Stimulated activated CD4-positive, alpha-beta T cell treated with anti-CD3 and anti-CD28 coated beads, Interleukin-1b, Interleukin-23, amount 100 ng/mL, for 48 hours (primary cell): ENCODE data around the gene WDR82.
A peak's percentile ranks its signal among the peaks of the same experiment; 100 is the strongest.

Experiments
- DNase-seq: peaks from one replicate; pipeline ENCODE4 v3.0.0-alpha.2; 2020

Gene WDR82

GRCh38 chr3:52253314-52254304 is 24.8 kb downstream of the WDR82 start:
- DNase-seq, result peak; percentile 86

GRCh38 chr3:52250122-52250521 is 28.3 kb downstream of the WDR82 start:
- no peak for DNase-seq

DNA sequence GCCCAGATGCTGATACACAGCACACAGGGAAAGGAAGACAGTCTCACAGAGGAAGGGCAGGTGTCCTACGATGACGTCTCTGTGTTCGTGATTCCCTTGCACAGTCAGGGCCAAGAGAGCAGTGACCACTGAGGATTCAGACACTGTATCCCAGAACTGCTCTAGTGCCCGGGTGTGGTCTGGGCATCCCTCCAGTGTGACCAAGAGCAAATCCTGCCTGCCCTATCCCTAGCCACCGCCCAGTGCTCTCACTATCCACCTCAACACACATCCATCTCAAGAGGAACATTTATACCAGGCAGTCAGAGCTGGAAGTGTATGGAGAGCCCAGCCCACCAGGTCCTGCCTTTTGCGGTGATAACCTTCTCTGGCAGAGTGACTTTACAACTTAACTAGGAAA is 28.8 kb downstream of the WDR82 start:
- no peak for DNase-seq

DNA sequence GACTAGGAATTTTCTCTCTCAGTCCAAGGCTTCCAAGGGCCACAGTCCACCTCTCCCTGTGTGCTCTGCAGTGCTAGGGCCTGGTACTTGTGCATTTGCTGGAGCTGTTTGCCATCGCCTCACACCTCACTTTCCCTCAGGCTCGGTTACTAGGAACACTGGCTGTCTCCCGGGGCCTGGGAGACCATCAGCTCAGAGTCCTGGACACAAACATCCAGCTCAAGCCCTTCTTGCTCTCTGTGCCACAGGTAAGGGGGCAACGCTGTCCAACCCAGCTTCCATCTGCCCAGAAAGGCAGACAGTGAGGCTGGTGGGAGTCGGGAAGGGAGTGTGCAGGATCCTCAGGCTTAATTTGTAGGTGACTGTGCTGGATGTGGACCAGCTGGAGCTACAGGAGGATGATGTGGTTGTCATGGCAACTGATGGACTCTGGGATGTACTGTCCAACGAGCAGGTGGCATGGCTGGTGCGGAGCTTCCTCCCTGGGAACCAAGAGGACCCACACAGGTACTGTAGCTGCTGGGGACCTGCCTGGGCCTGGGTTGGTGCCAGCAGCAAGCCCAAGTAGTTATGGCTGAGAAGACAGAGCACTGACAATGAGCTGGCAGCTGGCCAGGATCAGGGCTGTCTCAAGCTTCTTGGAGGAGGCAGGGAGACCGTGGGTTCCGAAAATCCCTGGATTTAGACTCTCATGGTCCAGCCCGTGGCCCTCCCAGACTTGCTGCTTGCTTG is 29.5 kb downstream of the WDR82 start:
- DNase-seq, result no peak

DNA sequence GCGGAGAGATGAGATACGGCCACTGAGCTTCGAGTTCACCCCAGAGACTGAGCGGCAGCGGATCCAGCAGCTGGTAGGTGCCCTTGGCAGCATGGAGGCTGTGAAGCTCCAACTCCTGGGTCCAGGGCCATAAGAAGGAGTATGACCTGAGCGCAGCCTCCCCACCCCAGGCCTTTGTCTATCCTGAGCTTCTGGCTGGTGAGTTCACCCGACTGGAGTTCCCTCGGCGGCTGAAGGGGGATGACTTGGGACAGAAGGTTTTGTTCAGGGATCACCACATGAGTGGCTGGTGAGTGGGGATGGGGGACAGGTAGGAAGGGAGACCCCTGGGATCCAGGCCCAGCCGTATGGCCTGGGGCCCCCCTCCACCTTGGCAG is 30.3 kb downstream of the WDR82 start:
- DNase-seq, result no peak

GRCh38 chr3:52247409-52248164 is 30.9 kb downstream of the WDR82 start:
- DNase-seq, result no peak

- no peak for DNase-seq
These were observed 31.6 kb downstream of the WDR82 start for GRCh38 chr3:52246728-52247408.

GRCh38 chr3:52246264-52246620 is 32.2 kb downstream of the WDR82 start:
- no peak for DNase-seq

DNA sequence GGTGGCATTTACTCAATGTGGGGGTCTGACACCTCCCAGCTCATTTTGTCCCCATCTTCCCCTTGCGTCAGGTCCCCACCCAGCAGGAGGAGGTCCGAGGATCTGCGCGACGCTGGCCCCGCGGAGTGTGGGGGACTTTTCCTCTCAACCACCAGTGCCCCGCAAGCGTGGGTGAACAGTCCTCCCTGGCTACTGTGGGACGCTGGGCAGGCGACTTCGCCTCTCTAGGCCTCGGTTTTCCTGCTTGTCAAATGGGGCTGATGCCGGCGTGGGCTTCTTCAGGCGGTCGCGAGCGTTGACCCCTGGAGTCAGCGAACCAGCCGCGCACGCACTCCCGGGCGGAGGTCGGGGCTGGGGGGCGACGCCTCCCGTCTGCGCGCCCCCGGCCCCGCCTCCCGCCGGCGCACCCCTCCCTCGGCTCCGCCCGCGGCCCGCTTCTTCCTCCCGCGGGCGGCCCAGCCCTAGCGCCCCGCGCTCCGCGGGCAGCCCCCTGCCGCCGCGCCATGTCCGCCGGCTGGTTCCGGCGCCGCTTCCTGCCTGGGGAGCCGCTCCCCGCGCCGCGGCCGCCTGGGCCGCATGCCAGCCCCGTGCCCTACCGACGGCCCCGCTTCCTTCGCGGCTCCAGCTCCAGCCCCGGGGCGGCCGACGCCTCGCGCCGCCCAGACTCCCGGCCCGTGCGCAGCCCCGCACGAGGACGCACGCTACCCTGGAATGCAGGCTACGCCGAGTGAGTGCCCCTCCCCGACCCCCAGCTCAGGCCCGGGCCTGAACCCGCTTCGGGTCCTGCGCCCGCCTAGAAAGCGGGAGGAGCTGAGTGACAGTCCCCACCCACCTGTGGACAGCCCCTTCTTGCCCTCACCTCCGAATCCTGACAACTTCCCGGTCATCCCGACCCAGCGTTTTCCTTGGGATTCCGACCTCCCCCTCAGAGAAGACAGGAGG is 32.9 kb downstream of the WDR82 start, which contains the start of gene PPM1M:
PPM1M (plus strand) TSS at position 438 of the 942 bp plus-strand sequence; CDS start at position 504, 66 bp downstream.
- peak; percentile 50 for DNase-seq

GRCh38 chr3:52243791-52244628 is 34.4 kb downstream of the WDR82 start:
- peak; percentile 57 for DNase-seq

GRCh38 chr3:52242039-52242438 is 36.4 kb downstream of the WDR82 start:
- no peak for DNase-seq

DNA sequence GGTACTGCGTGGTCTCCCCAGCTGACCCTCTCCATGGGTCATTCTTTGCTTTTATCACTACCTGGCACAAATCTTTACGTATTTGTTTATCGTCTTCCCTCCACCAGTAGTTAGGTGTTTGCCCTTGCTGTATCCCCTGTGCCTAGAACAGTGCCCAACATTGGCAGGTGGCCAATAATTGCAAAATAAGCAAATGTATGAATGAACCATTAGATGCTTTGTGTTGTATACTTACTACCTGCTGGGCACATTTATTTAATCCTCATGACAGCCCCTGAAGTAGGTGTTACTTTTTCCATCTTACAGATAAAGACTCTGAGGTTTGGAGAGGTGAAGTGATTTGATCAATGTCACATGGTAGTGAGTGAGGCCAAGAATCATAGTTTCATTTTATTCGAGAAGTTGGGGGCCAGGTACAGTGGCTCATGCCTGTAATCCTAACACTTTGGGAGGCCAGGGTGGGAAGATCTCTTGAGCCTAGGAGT is 37.5 kb downstream of the WDR82 start:
- DNase-seq, result no peak

- peak; percentile 79 for DNase-seq
These were observed 38.2 kb downstream of the WDR82 start for GRCh38 chr3:52240059-52240885.

GRCh38 chr3:52238761-52239701 is 39.4 kb downstream of the WDR82 start, which contains the start of gene TWF2:
Gene TWF2 (minus strand): TSS chr3:52239158. CDS start chr3:52239016, 142 bp downstream.
- DNase-seq, result peak; percentile 90

GRCh38 chr3:52238193-52238760 is 40.2 kb downstream of the WDR82 start:
- DNase-seq, result no peak

DNA sequence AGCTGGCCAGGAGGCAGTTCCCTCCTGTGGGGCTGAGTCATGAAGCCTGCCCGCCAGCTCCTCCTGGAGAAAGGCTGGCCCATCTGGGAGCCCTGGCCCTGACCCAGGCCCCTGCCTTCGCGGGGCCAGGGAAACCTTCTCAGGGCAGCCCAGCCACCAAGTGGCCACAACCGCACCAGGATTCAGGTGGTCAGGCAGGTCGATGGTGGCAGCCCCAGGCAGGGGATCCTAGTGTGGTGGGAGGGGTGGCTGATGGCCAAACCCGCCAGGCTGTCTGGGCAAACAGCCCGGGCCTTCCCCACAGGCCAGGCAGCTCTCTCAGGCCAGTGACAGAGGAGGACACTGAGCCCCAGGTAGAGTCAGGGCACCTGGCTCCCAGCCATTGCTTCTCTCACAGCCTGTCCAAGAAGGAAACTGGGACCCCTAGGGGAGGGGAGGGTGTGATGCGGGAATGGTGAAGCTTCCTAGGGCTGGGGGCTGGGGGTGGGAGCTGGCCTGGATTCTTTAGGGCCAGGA is 40.7 kb downstream of the WDR82 start:
- no peak for DNase-seq

GRCh38 chr3:52237006-52237656 is 41.3 kb downstream of the WDR82 start:
- DNase-seq, result no peak
